HepG2 (cell line): Measurements from ENCODE around the gene CDC27. TPM values are rescaled to one million over a fixed set of nuclear protein-coding genes. Genes with fewer than 3 reads are reported as not detected.

Experiments
- ATAC-seq: fragments of 200-7000 bp; cut with Tn5 transposase; 3 replicates; pipeline ENCODE4 v1.9.1; 2020; ENCODE audit warnings: mild to moderate bottlenecking, moderate library complexity
- BruUV-seq: library from RNA; stranded (reverse); fragments of 400-500 nt; replicated peaks from 2 replicates; lab custom pipeline; 2021; lab: Mats Ljungman, UMichigan
- CTCF ChIA-PET: fragments of 300-600 bp; formaldehyde crosslinking; extraction: SDS; loops from one replicate; lab custom pipeline; 2021; ENCODE audit warnings: low total read pairs, inconsistent platforms, low intra/inter-chr PET ratio; lab: Yijun Ruan, JAX
- POLR2A ChIA-PET: fragments of 350-600 bp; sonication (Branson Sonifier 250); formaldehyde crosslinking; loops from one replicate; lab custom pipeline; 2020; ENCODE audit warnings: antibody characterized with exemption, inconsistent platforms; lab: Yijun Ruan, JAX
- DNase-seq: peaks from one replicate; pipeline ENCODE4 v3.0.0-alpha.2; 2015; ENCODE audit warnings: low spot score
- FAIRE-seq: peaks from 3 replicates; lab custom pipeline; 2011; peaks lifted over from hg19 to GRCh38; lab: Jason Lieb, UNC
- H2AFZ ChIP-seq: one replicate; pipeline ENCODE4 v1.6.1; 2011; ENCODE audit warnings: low read length, inconsistent platforms
- H3K27ac ChIP-seq: fragments of 300-600 bp; 3 replicates; pipeline ENCODE4 v1.8.0; 2011; ENCODE audit warnings: mixed run types, mild to moderate bottlenecking, mixed read lengths, low read length, inconsistent platforms; ENCODE audit not compliant: insufficient read depth; ENCODE audit errors: extremely low read length
- H3K27me3 ChIP-seq, 2 experiments: fragments of 200-600 bp in 1 of 2; 2 replicates in 1 of 2; 3 replicates in 1 of 2; pipeline versions ENCODE4 v1.6.0 to v1.8.0; 2011; ENCODE audit warnings: low read length in 2 of 2, mild to moderate bottlenecking in 2 of 2, moderate library complexity in 2 of 2, inconsistent platforms in 1 of 2; ENCODE audit not compliant: insufficient read depth in 2 of 2, control insufficient read depth in 1 of 2
- H3K36me3 ChIP-seq, 2 experiments: fragments of 200-600 bp in 1 of 2; replicated peaks in 1 of 2; 2 replicates in 1 of 2; 3 replicates in 1 of 2; pipeline versions ENCODE4 v1.5.1 to v1.8.0; 2011; ENCODE audit warnings: low read length in 2 of 2, inconsistent platforms in 1 of 2; ENCODE audit not compliant: insufficient read depth in 2 of 2, control insufficient read depth in 1 of 2
- H3K4me1 ChIP-seq: 2 replicates; pipeline ENCODE4 v1.5.1; 2012; ENCODE audit warnings: low read length, inconsistent platforms; ENCODE audit not compliant: insufficient read depth
- H3K4me2 ChIP-seq: 2 replicates; pipeline ENCODE4 v1.6.0; 2011; ENCODE audit warnings: low read depth, low read length, inconsistent platforms
- H3K4me3 ChIP-seq, 3 experiments: fragments of 200-600 bp in 1 of 3; sonication (generic), shearing (Covaris generic) in 1 of 3; replicated peaks in 1 of 3; 2 replicates each; pipeline ENCODE4 v1.5.1; 2011 to 2016; ENCODE audit warnings: low read length in 3 of 3, inconsistent platforms in 2 of 3, low read depth in 2 of 3, mild to moderate bottlenecking in 2 of 3, control low read depth in 1 of 3, mixed read lengths in 1 of 3; ENCODE audit not compliant: insufficient read depth in 1 of 3
- H3K79me2 ChIP-seq: one replicate; pipeline ENCODE4 v1.6.1; 2011; ENCODE audit warnings: low read length, inconsistent platforms; ENCODE audit not compliant: insufficient read depth
- H3K9ac ChIP-seq: 2 replicates; pipeline ENCODE4 v1.6.0; 2011; ENCODE audit warnings: mild to moderate bottlenecking, low read depth, low read length, inconsistent platforms; ENCODE audit not compliant: insufficient read depth
- H3K9me3 ChIP-seq: 2 replicates; pipeline ENCODE4 v1.5.1; 2012; ENCODE audit warnings: mild to moderate bottlenecking, low read length
- H4K20me1 ChIP-seq: 2 replicates; pipeline ENCODE4 v1.6.0; 2011; ENCODE audit warnings: inconsistent platforms, mild to moderate bottlenecking, low read length, moderate library complexity; ENCODE audit not compliant: insufficient read depth
- AKAP8 ChIP-seq: sonication (generic); formaldehyde crosslinking; IDR thresholded peaks from 2 replicates; pipeline ENCODE4 v1.5.1; 2020; ENCODE audit warnings: mild to moderate bottlenecking, missing genetic modification reagents
- BCL6 ChIP-seq: IDR thresholded peaks from 2 replicates; pipeline ENCODE4 v1.6.1; 2016; ENCODE audit warnings: missing genetic modification reagents, missing compliant biosample characterization
- WGBS: methylation state at CpG from one replicate; pipeline ENCODE4 v1.1.6; 2017; ENCODE audit warnings: low lambda C conversion rate; 5-methylcytosine and 5-hydroxymethylcytosine counted together
- in situ Hi-C: cut with HindIII; loops from 2 replicates; pipeline ENCODE4 v1.10.0; 2017; ENCODE audit warnings: low pct_unique_long_range_greater_than_20kb; ENCODE audit not compliant: extremely low pct_ligation_motif_present
- intact Hi-C: fragments of 100-400 bp; cut with micrococcal nuclease; formaldehyde crosslinking; loops from one replicate; pipeline ENCODE4 v1.10.0; 2022; ENCODE audit not compliant: unreplicated experiment
- polyA plus RNA-seq, 8 experiments: library from polyadenylated mRNA; depleted of rRNA in 3 of 8; stranded (reverse) in 7 of 8; unstranded in 1 of 8; fragments of >200 nt; fragmentation: Illumina TruSeq in 4 of 8; extraction: Trizol in 4 of 8; gene quantifications; 2 replicates each; pipeline versions ENCODE4 v1.2.1 to v1.2.3, GENCODE V29; 2011 to 2016; ENCODE audit warnings: low read depth in 4 of 8, missing spikeins in 1 of 8, mixed read lengths in 1 of 8; ENCODE audit not compliant: insufficient read depth in 1 of 8
- total RNA-seq, 5 experiments: library from RNA; depleted of rRNA; stranded (reverse); fragments of >200 nt; fragmentation: Illumina TruSeq; extraction: Trizol; gene quantifications; 2 replicates each; pipeline ENCODE4 v1.2.3, GENCODE V29; 2016; ENCODE audit warnings: low read depth in 1 of 5
- TF ChIP-seq, protein P1 (sequence below): sonication (generic); formaldehyde crosslinking; IDR thresholded peaks from 2 replicates; pipeline ENCODE4 v1.5.1; 2020; ENCODE audit warnings: mild to moderate bottlenecking, missing genetic modification reagents, borderline replicate concordance

CDC27 gene
- total and polyA plus RNA-seq, 2 of the 13 experiments (the other 11 are each of a cell fraction or from before 2014, with no cell fraction given): 80.7 to 102 TPM

- in situ Hi-C loops (no loop called here), intact Hi-C loops (loop anchor here (10.0 kb wide), 1 partner anchor 390 kb away; no protein-coding TSS in a partner anchor)
- peaks cover 32% of the 10 kb centered on the region for H3K4me1 ChIP-seq
- DNase-seq (no peak), FAIRE-seq (no peak)
- no peaks in the 10 kb centered on the region for H4K20me1 ChIP-seq
- H3K79me2 ChIP-seq: no peaks in the 10 kb centered on the region
- H3K27me3 ChIP-seq: peaks cover 7 to 24% of the 10 kb centered on the region in 2 experiments; a peak in 2 of 5 replicates
- no peak overlapping the region for H3K4me2 ChIP-seq
- CTCF ChIA-PET: no interaction called here
- POLR2A ChIA-PET: no interaction called here
- H3K36me3 ChIP-seq: no peaks in the 10 kb centered on the region
- no TSS peak for BruUV-seq
- TF ChIP-seq BCL6 (CRISPR knock-in tag) (peak; percentile 68), AKAP8 (CRISPR knock-in tag) (no peak)
- TF ChIP-seq, protein P1, sequence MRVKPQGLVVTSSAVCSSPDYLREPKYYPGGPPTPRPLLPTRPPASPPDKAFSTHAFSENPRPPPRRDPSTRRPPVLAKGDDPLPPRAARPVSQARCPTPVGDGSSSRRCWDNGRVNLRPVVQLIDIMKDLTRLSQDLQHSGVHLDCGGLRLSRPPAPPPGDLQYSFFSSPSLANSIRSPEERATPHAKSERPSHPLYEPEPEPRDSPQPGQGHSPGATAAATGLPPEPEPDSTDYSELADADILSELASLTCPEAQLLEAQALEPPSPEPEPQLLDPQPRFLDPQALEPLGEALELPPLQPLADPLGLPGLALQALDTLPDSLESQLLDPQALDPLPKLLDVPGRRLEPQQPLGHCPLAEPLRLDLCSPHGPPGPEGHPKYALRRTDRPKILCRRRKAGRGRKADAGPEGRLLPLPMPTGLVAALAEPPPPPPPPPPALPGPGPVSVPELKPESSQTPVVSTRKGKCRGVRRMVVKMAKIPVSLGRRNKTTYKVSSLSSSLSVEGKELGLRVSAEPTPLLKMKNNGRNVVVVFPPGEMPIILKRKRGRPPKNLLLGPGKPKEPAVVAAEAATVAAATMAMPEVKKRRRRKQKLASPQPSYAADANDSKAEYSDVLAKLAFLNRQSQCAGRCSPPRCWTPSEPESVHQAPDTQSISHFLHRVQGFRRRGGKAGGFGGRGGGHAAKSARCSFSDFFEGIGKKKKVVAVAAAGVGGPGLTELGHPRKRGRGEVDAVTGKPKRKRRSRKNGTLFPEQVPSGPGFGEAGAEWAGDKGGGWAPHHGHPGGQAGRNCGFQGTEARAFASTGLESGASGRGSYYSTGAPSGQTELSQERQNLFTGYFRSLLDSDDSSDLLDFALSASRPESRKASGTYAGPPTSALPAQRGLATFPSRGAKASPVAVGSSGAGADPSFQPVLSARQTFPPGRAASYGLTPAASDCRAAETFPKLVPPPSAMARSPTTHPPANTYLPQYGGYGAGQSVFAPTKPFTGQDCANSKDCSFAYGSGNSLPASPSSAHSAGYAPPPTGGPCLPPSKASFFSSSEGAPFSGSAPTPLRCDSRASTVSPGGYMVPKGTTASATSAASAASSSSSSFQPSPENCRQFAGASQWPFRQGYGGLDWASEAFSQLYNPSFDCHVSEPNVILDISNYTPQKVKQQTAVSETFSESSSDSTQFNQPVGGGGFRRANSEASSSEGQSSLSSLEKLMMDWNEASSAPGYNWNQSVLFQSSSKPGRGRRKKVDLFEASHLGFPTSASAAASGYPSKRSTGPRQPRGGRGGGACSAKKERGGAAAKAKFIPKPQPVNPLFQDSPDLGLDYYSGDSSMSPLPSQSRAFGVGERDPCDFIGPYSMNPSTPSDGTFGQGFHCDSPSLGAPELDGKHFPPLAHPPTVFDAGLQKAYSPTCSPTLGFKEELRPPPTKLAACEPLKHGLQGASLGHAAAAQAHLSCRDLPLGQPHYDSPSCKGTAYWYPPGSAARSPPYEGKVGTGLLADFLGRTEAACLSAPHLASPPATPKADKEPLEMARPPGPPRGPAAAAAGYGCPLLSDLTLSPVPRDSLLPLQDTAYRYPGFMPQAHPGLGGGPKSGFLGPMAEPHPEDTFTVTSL (CRISPR knock-in tag): 0 out of 2 replicates have a peak, but pooled peaks have one; percentile 19
- TF ChIP-seq, all 625 proteins: peak for 2
- 31% methylated on average over 1 of the region's 1 CpG for WGBS
- ATAC-seq: no peak
- peak overlapping the region; percentile 2; the same call in 1 of the 2 replicates for H3K9ac ChIP-seq
- H3K9me3 ChIP-seq: peaks cover 9% of the 10 kb centered on the region; the same call in 1 of the 2 replicates
- no peak overlapping the region for H3K4me3 ChIP-seq
- no peak overlapping the region for H2AFZ ChIP-seq
- H3K27ac ChIP-seq: no peak overlapping the region
Measured at GRCh38 chr17:47224966-47225365, 35.9 kb upstream of the CDC27 start.
